Stomach (tissue), 9 donors: ENCODE measurements around the gene SLC35E4. TPM values are rescaled to one million over a fixed set of nuclear protein-coding genes. Genes with fewer than 3 reads are reported as not detected.

Experiments
- DNase-seq, 2 donors: peaks; one replicate each; pipeline versions ENCODE4 v3.0.0 to v3.0.0-alpha.2; 2013 to 2019
- H3K27ac ChIP-seq, 5 donors: fragments of 200-600 bp in 4 of 5; sonication (generic) in 4 of 5; one replicate each; pipeline ENCODE4 v1.5.1; 2013 to 2019; ENCODE audit warnings: mild to moderate bottlenecking in 1 of 5, moderate library complexity in 1 of 5
- H3K27me3 ChIP-seq, 3 donors: fragments of 200-600 bp; sonication (generic); one replicate each; pipeline ENCODE4 v1.5.1; 2017 to 2019; ENCODE audit warnings: mixed run types in 1 of 3
- H3K36me3 ChIP-seq, 4 donors: fragments of 200-600 bp; sonication (generic); 1 replicate in 3 of 4; 2 replicates in 1 of 4; pipeline ENCODE4 v1.5.1; 2016 to 2019
- H3K4me1 ChIP-seq, 4 donors: fragments of 200-600 bp; sonication (generic); one replicate each; pipeline ENCODE4 v1.5.1; 2016 to 2019
- H3K4me3 ChIP-seq, 4 donors: fragments of 200-600 bp; sonication (generic) in 3 of 4; one replicate each; pipeline ENCODE4 v1.5.1; 2016 to 2019; ENCODE audit warnings: mild to moderate bottlenecking in 1 of 4
- H3K9me3 ChIP-seq, 4 donors: fragments of 200-600 bp; sonication (generic); one replicate each; pipeline ENCODE4 v1.5.1; 2016 to 2019
- CTCF ChIP-seq, 7 experiments: fragments of 450-650 bp in 4 of 7; fragments of 200-600 bp in 3 of 7; sonication (generic) in 3 of 7; IDR thresholded peaks; one replicate each; pipeline ENCODE4 v1.5.1; 2016 to 2019; ENCODE audit warnings: antibody characterized with exemption in 7 of 7, control low read depth in 2 of 7, mild to moderate bottlenecking in 1 of 7
- EP300 ChIP-seq: sonication (generic); formaldehyde crosslinking; IDR thresholded peaks from one replicate; pipeline ENCODE4 v1.6.1; 2017; ENCODE audit warnings: antibody characterized with exemption
- POLR2A ChIP-seq, 4 donors: fragments of 450-650 bp; IDR thresholded peaks; one replicate each; pipeline ENCODE4 v1.6.1; 2016; ENCODE audit warnings: antibody characterized with exemption in 4 of 4, control low read depth in 2 of 4, mild to moderate bottlenecking in 1 of 4, moderate library complexity in 1 of 4
- POLR2AphosphoS5 ChIP-seq, 3 donors: sonication (generic); formaldehyde crosslinking; IDR thresholded peaks; one replicate each; pipeline ENCODE4 v1.6.1; 2016; ENCODE audit warnings: antibody characterized with exemption in 3 of 3
- WGBS, 5 donors: extraction: QIAGEN DNeasy Blood & Tissue Kit in 3 of 5; methylation state at CpG; one replicate each; pipeline versions ENCODE4 v1.1.5 to v1.1.7; 2013 to 2018; 5-methylcytosine and 5-hydroxymethylcytosine counted together
- intact Hi-C: fragments of 100-400 bp; cut with DNase I; formaldehyde crosslinking; loops from one replicate; pipeline ENCODE4 v1.15.1; 2023; ENCODE audit warnings: low total_unique reads
- polyA plus RNA-seq, 3 donors: library from polyadenylated mRNA; stranded (reverse); fragments of 200-250 nt; gene quantifications; one replicate each; pipeline ENCODE4 v1.2.3, GENCODE V29; 2013
- total RNA-seq, 5 donors: library from RNA; depleted of rRNA; stranded (reverse); fragments of >200 nt; gene quantifications; one replicate each; pipeline versions ENCODE4 v1.1.0 to v1.2.3, GENCODE V29; 2014 to 2016
- donor health status: healthy with polysubstance abuse.
- donor health status: Bipolar disorder and iron deficiency.
- donor health status: healthy.

SLC35E4 gene
- total and polyA plus RNA-seq, 8 donors = 0.45 to 7.2 (median 2.2) TPM

GRCh38 chr22:30667107-30667493 lies 31.5 kb downstream of the SLC35E4 start:
- peaks cover 4 to 30% (median 19%) of the 10 kb centered on the region in 4 donors for H3K4me1 ChIP-seq
- no peak for TF ChIP-seq EP300
- TF ChIP-seq POLR2AphosphoS5 (IDR thresholded peaks at IDR 0.05) = no peak
- TF ChIP-seq CTCF (IDR thresholded peaks at IDR 0.05) = no peak
- no peak for TF ChIP-seq POLR2A (IDR thresholded peaks at IDR 0.05)
- peak overlapping the region; percentile 70 to 89 (median 74) for H3K4me3 ChIP-seq
- peaks cover 0 to 30% (median 21%) of the 10 kb centered on the region in 4 donors for H3K36me3 ChIP-seq
- H3K27ac ChIP-seq = peak overlapping the region; percentile 49 to 75 (median 65)
- no peaks in the 10 kb centered on the region for H3K27me3 ChIP-seq
- DNase-seq = peak in 1 of 2 donors; percentile 66
- WGBS, 5 donors = 0 to 1% (median 1%) methylated on average over 18 of the region's 18 CpGs
- intact Hi-C loops = no loop called here
- no peaks in the 10 kb centered on the region for H3K9me3 ChIP-seq

- TF ChIP-seq EP300 (no peak), POLR2AphosphoS5 (IDR thresholded peaks at IDR 0.05) (peak in 2 of 3 donors; percentile 59 to 86), CTCF (IDR thresholded peaks at IDR 0.05) (peak in 3 of 7 experiments; percentile 20 to 52 (median 28)), POLR2A (IDR thresholded peaks at IDR 0.05) (peak in 1 of 4 donors; percentile 14)
- DNase-seq = peak; percentile 97
- H3K9me3 ChIP-seq = no peaks in the 10 kb centered on the region
- H3K4me3 ChIP-seq = peak within 1 kb of the TSS; percentile 70 to 89 (median 74)
- 0 to 1% (median 1%) methylated on average over 41 to 77 of the region's 77 CpGs for WGBS, 5 donors
- peaks cover 0 to 23% (median 15%) of the 10 kb centered on the region in 4 donors for H3K36me3 ChIP-seq
- intact Hi-C loops = no loop called here
- no peaks in the 10 kb centered on the region for H3K27me3 ChIP-seq
- peaks cover 4 to 30% (median 19%) of the 10 kb centered on the region in 4 donors for H3K4me1 ChIP-seq
- H3K27ac ChIP-seq = peak within 1 kb of the TSS; percentile 49 to 75 (median 65)
Observed at GRCh38 chr22:30667494-30668385, 32.2 kb downstream of the SLC35E4 start, which contains the start of gene DUSP18. TSS of gene DUSP18 (minus strand) at chr22:30667875. CDS start at chr22:30664003, 3,872 bp downstream.

- Histone ChIP-seq H3K27ac (peak overlapping the region; percentile 49 to 75 (median 65)), H3K4me3 (peak overlapping the region; percentile 70 to 89 (median 74)), H3K4me1 (peaks cover 4 to 30% (median 19%) of the 10 kb centered on the region in 4 donors), H3K36me3 (peaks cover 0 to 17% (median 9%) of the 10 kb centered on the region in 4 donors), H3K9me3 (no peaks in the 10 kb centered on the region), H3K27me3 (no peaks in the 10 kb centered on the region)
- intact Hi-C loops = no loop called here
- no peak for TF ChIP-seq POLR2AphosphoS5 (IDR thresholded peaks at IDR 0.05)
- no peak for TF ChIP-seq CTCF (IDR thresholded peaks at IDR 0.05)
- TF ChIP-seq POLR2A (IDR thresholded peaks at IDR 0.05) = no peak
- no peak for TF ChIP-seq EP300
- 15 to 39% (median 23%) methylated on average over 10 of the region's 10 CpGs for WGBS, 5 donors
- DNase-seq = no peak
Observed at GRCh38 chr22:30668386-30668710, 32.8 kb downstream of the SLC35E4 start.

GRCh38 chr22:30671071-30671470 lies 35.5 kb downstream of the SLC35E4 start:
- Histone ChIP-seq H3K27ac (no peak overlapping the region), H3K36me3 (no peaks in the 10 kb centered on the region), H3K4me1 (peaks cover 1 to 19% (median 16%) of the 10 kb centered on the region in 4 donors), H3K4me3 (no peak overlapping the region), H3K9me3 (no peaks in the 10 kb centered on the region), H3K27me3 (no peaks in the 10 kb centered on the region)
- TF ChIP-seq POLR2AphosphoS5 (IDR thresholded peaks at IDR 0.05) = no peak
- TF ChIP-seq POLR2A (IDR thresholded peaks at IDR 0.05) = no peak
- TF ChIP-seq CTCF (IDR thresholded peaks at IDR 0.05) = no peak
- TF ChIP-seq EP300 = no peak
- no peak for DNase-seq
- intact Hi-C loops = no loop called here
- 71 to 81% (median 78%) methylated on average over 3 of the region's 3 CpGs for WGBS, 5 donors
